Endodermal cell (in vitro differentiated cells): Measurements from ENCODE around the gene KLHL17. TPM values are rescaled to one million over a fixed set of nuclear protein-coding genes. Genes with fewer than 3 reads are reported as not detected.

Source experiments
- DNase-seq: peaks from one replicate; pipeline ENCODE4 v3.0.0-alpha.2; 2017
- H3K27ac ChIP-seq: 2 replicates; pipeline ENCODE4 v1.5.1; 2013; ENCODE audit warnings: mild to moderate bottlenecking, low read depth, low read length, moderate library complexity
- H3K27me3 ChIP-seq: 2 replicates; pipeline ENCODE4 v1.6.1; 2013; ENCODE audit warnings: mild to moderate bottlenecking, low read length, moderate library complexity; ENCODE audit not compliant: insufficient read depth, control insufficient read depth, poor library complexity, severe bottlenecking
- H3K36me3 ChIP-seq: 2 replicates; pipeline ENCODE4 v1.7.0; 2013; ENCODE audit warnings: mild to moderate bottlenecking, low read length, moderate library complexity; ENCODE audit not compliant: control insufficient read depth, insufficient read depth
- H3K4me1 ChIP-seq: one replicate; pipeline ENCODE4 v1.7.0; 2013; ENCODE audit warnings: low read length; ENCODE audit not compliant: control insufficient read depth, insufficient read depth
- H3K4me3 ChIP-seq: 2 replicates; pipeline ENCODE4 v1.5.1; 2013; ENCODE audit warnings: mild to moderate bottlenecking, low read length, moderate library complexity
- H3K9ac ChIP-seq: 2 replicates; pipeline ENCODE4 v1.6.1; 2013; ENCODE audit warnings: mild to moderate bottlenecking, low read length, moderate library complexity; ENCODE audit not compliant: poor library complexity, severe bottlenecking; ENCODE audit errors: extremely low read depth
- H3K9me3 ChIP-seq: 2 replicates; pipeline ENCODE4 v1.6.1; 2013; ENCODE audit warnings: mild to moderate bottlenecking, low read length, moderate library complexity; ENCODE audit not compliant: control insufficient read depth
- H3K27ac Mint-ChIP-seq: 2 replicates; pipeline ENCODE4 v1.8.0; 2020; ENCODE audit warnings: mixed read lengths
- H3K27me3 Mint-ChIP-seq: 2 replicates; pipeline ENCODE4 v1.8.0; 2021; ENCODE audit warnings: mild to moderate bottlenecking, mixed read lengths; ENCODE audit not compliant: insufficient read depth
- H3K36me3 Mint-ChIP-seq: 2 replicates; pipeline ENCODE4 v1.8.0; 2020; ENCODE audit warnings: low read depth, mixed read lengths
- H3K4me1 Mint-ChIP-seq: 2 replicates; pipeline ENCODE4 v1.8.0; 2020; ENCODE audit warnings: mixed read lengths
- H3K4me3 Mint-ChIP-seq: 2 replicates; pipeline ENCODE4 v1.8.0; 2020; ENCODE audit warnings: mild to moderate bottlenecking, moderate library complexity, mixed read lengths
- H3K9me3 Mint-ChIP-seq: 2 replicates; pipeline ENCODE4 v1.8.0; 2020; ENCODE audit warnings: mild to moderate bottlenecking, mixed read lengths
- WGBS, 2 experiments: methylation state at CpG; one replicate each; pipeline versions ENCODE4 v1.1.5 to v1.1.7; 2013; ENCODE audit warnings: missing lambda C conversion rate in 2 of 2, mixed read lengths in 1 of 2; ENCODE audit not compliant: insufficient coverage in 1 of 2, insufficient read length in 1 of 2; 5-methylcytosine and 5-hydroxymethylcytosine counted together
- total RNA-seq, 2 donors: library from RNA; stranded (reverse); fragmentation: NEBNext Ultra II Directional in 1 of 2; extraction: Animal tissue kit (Norgen Biotek cat#: 25700) in 1 of 2; gene quantifications; 2 replicates in 1 of 2; 3 replicates in 1 of 2; pipeline ENCODE4 v1.2.1, GENCODE V29; 2021
- TF ChIP-seq, protein P1 (sequence below): fragments of 200-600 bp; sonication (generic); conservative IDR thresholded peaks from 2 replicates; pipeline ENCODE4 v1.5.0; 2021; ENCODE audit warnings: antibody characterized with exemption, mild to moderate bottlenecking

KLHL17 gene
- total RNA-seq, 2 donors from 2014 or later, result 49.2 to 58.2 TPM

- Histone ChIP-seq H3K9ac (no peak overlapping the region), H3K36me3 (no peaks in the 10 kb centered on the region), H3K4me3 (no peak overlapping the region), H3K27ac (no peak overlapping the region), H3K27me3 (peaks cover 31% of the 10 kb centered on the region), H3K9me3 (no peaks in the 10 kb centered on the region), H3K4me1 (peaks cover 29% of the 10 kb centered on the region)
- Mint-ChIP-seq H3K36me3 (no peaks in the 10 kb centered on the region), H3K4me3 (no peak overlapping the region), H3K27ac (no peak overlapping the region), H3K4me1 (peaks cover 23% of the 10 kb centered on the region), H3K9me3 (no peaks in the 10 kb centered on the region), H3K27me3 (peaks cover 35% of the 10 kb centered on the region)
- 88 to 100% methylated on average over 1 to 15 of the region's 15 CpGs for WGBS, 2 experiments
- TF ChIP-seq, protein P1, sequence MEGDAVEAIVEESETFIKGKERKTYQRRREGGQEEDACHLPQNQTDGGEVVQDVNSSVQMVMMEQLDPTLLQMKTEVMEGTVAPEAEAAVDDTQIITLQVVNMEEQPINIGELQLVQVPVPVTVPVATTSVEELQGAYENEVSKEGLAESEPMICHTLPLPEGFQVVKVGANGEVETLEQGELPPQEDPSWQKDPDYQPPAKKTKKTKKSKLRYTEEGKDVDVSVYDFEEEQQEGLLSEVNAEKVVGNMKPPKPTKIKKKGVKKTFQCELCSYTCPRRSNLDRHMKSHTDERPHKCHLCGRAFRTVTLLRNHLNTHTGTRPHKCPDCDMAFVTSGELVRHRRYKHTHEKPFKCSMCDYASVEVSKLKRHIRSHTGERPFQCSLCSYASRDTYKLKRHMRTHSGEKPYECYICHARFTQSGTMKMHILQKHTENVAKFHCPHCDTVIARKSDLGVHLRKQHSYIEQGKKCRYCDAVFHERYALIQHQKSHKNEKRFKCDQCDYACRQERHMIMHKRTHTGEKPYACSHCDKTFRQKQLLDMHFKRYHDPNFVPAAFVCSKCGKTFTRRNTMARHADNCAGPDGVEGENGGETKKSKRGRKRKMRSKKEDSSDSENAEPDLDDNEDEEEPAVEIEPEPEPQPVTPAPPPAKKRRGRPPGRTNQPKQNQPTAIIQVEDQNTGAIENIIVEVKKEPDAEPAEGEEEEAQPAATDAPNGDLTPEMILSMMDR, result peak; percentile 39
- no peak for DNase-seq
Observed at GRCh38 chr1:938088-938683, 22.2 kb upstream of the KLHL17 start.

GRCh38 chr1:938711-939489 is 21.5 kb upstream of the KLHL17 start:
- Histone ChIP-seq H3K9me3 (no peaks in the 10 kb centered on the region), H3K9ac (no peak overlapping the region), H3K27ac (no peak overlapping the region), H3K4me3 (no peak overlapping the region), H3K36me3 (no peaks in the 10 kb centered on the region), H3K27me3 (peaks cover 28% of the 10 kb centered on the region), H3K4me1 (peaks cover 29% of the 10 kb centered on the region)
- peaks cover 1% of the 10 kb centered on the region for H3K36me3 Mint-ChIP-seq
- peak; percentile 87 for DNase-seq
- peaks cover 30% of the 10 kb centered on the region for H3K27me3 Mint-ChIP-seq
- no peaks in the 10 kb centered on the region for H3K9me3 Mint-ChIP-seq
- TF ChIP-seq, protein P1, result peak; percentile 65
- H3K27ac Mint-ChIP-seq, result no peak overlapping the region
- H3K4me1 Mint-ChIP-seq, result peaks cover 18% of the 10 kb centered on the region
- 46 to 53% methylated on average over 19 to 30 of the region's 30 CpGs for WGBS, 2 experiments
- peak overlapping the region; percentile 76 for H3K4me3 Mint-ChIP-seq

GRCh38 chr1:939511-940106 is 20.8 kb upstream of the KLHL17 start:
- peaks cover 29% of the 10 kb centered on the region for H3K4me1 ChIP-seq
- no peaks in the 10 kb centered on the region for H3K9me3 ChIP-seq
- H3K9ac ChIP-seq, result no peak overlapping the region
- peaks cover 28% of the 10 kb centered on the region for H3K27me3 ChIP-seq
- H3K4me3 ChIP-seq, result no peak overlapping the region
- TF ChIP-seq, protein P1, result peak; percentile 18
- Mint-ChIP-seq H3K4me3 (peak overlapping the region; percentile 76), H3K9me3 (no peaks in the 10 kb centered on the region), H3K27ac (no peak overlapping the region), H3K36me3 (peaks cover 2% of the 10 kb centered on the region), H3K4me1 (peaks cover 18% of the 10 kb centered on the region), H3K27me3 (peaks cover 30% of the 10 kb centered on the region)
- WGBS, 2 experiments, result 22 to 28% methylated on average over 13 to 21 of the region's 21 CpGs
- H3K36me3 ChIP-seq, result no peaks in the 10 kb centered on the region
- no peak for DNase-seq
- no peak overlapping the region for H3K27ac ChIP-seq
